A673 (cell line): Measurements from ENCODE around the gene TPD52L2.

Source experiments
- EZH2 ChIP-seq: fragments of 200-600 bp; sonication (generic); IDR thresholded peaks from 2 replicates; pipeline ENCODE4 v1.6.1; 2017; ENCODE audit warnings: borderline replicate concordance, low read depth, mild to moderate bottlenecking, mixed read lengths, antibody characterized with exemption, low read length; ENCODE audit not compliant: poor library complexity, severe bottlenecking
- TF ChIP-seq, protein P1 (sequence below): fragments of 300-800, 200-600 bp; sonication (generic); conservative IDR thresholded peaks from 2 replicates; pipeline ENCODE4 v1.5.1; 2017; ENCODE audit warnings: low read depth, mild to moderate bottlenecking, antibody characterized with exemption, low read length, moderate library complexity, mixed read lengths

- TF ChIP-seq, protein P1, sequence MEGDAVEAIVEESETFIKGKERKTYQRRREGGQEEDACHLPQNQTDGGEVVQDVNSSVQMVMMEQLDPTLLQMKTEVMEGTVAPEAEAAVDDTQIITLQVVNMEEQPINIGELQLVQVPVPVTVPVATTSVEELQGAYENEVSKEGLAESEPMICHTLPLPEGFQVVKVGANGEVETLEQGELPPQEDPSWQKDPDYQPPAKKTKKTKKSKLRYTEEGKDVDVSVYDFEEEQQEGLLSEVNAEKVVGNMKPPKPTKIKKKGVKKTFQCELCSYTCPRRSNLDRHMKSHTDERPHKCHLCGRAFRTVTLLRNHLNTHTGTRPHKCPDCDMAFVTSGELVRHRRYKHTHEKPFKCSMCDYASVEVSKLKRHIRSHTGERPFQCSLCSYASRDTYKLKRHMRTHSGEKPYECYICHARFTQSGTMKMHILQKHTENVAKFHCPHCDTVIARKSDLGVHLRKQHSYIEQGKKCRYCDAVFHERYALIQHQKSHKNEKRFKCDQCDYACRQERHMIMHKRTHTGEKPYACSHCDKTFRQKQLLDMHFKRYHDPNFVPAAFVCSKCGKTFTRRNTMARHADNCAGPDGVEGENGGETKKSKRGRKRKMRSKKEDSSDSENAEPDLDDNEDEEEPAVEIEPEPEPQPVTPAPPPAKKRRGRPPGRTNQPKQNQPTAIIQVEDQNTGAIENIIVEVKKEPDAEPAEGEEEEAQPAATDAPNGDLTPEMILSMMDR = no peak
- no peak for TF ChIP-seq EZH2
Observed at GRCh38 chr20:63940472-63941266, 75.6 kb downstream of the TPD52L2 start.
